Neural crest cell (in vitro differentiated cells): ENCODE measurements around the gene KHSRP. TPM values are rescaled to one million over a fixed set of nuclear protein-coding genes. Genes with fewer than 3 reads are reported as not detected.

Experiments
- DNase-seq: peaks from one replicate; pipeline ENCODE4 v3.0.0; 2021; ENCODE audit warnings: low read depth, mixed read lengths, low spot score
- H3K27ac Mint-ChIP-seq: one replicate; pipeline ENCODE4 v1.8.0; 2021; ENCODE audit warnings: mild to moderate bottlenecking, mixed read lengths; ENCODE audit not compliant: unreplicated experiment
- H3K27me3 Mint-ChIP-seq: 2 replicates; pipeline ENCODE4 v1.8.0; 2021; ENCODE audit warnings: low read depth, mild to moderate bottlenecking, mixed read lengths
- H3K36me3 Mint-ChIP-seq: 2 replicates; pipeline ENCODE4 v1.8.0; 2021; ENCODE audit warnings: low read depth, mild to moderate bottlenecking, mixed read lengths
- H3K4me1 Mint-ChIP-seq: 2 replicates; pipeline ENCODE4 v1.8.0; 2021; ENCODE audit warnings: mixed read lengths
- H3K4me3 Mint-ChIP-seq: one replicate; pipeline ENCODE4 v1.8.0; 2021; ENCODE audit warnings: mild to moderate bottlenecking, mixed read lengths
- H3K9me3 Mint-ChIP-seq: 2 replicates; pipeline ENCODE4 v1.8.0; 2021; ENCODE audit warnings: mixed read lengths
- total RNA-seq: library from RNA; stranded (reverse); gene quantifications from 2 replicates; pipeline ENCODE4 v1.2.1, GENCODE V29; 2021
- TF ChIP-seq, protein P1 (sequence below): fragments of 200-600 bp; sonication (generic); conservative IDR thresholded peaks from 2 replicates; pipeline ENCODE4 v1.5.0; 2021; ENCODE audit warnings: antibody characterized with exemption, mild to moderate bottlenecking

Gene KHSRP
- total RNA-seq, 1 donor from 2014 or later = 678 TPM

DNA sequence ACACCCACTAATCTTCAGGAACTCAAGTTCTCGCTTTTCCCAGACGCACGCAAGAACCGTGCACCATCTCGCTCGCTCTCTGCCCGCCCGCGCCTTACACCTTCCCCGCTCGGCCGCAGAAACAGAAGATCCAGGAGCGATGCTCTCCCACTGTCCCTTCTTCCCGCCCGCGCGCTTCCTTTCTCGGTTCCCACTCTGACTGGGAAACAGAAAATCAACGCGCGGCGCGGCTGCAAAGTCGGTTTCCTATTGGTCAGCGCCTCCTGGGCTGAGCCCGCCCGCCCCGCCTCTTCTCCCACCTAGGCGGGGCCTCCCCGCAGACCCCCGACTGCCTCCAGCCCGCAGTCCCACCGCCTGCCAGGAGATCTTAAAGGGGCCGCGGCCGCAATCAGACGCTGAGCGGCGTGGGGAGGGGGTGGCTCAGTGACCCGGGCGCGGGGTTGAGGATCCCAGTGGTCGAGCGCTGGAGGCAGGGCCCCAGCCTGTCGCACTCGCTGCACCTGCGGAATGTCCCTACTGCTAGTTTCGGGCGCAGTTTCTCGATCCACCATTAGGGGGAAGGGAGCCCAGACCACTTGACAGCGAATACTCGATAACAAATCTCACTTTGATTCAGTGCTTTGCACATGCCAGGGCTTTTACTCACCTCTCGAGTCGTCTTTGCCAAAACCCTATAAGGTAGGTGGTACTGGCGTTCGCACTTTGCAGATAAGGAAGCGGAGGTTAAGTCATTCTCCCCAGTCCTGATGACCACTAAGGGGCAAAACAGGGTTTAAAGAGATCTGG, 35.7 kb upstream of the KHSRP start:
- H3K4me3 Mint-ChIP-seq = peak overlapping the region; percentile 93
- peaks cover 37% of the 10 kb centered on the region for H3K27me3 Mint-ChIP-seq
- TF ChIP-seq, protein P1, sequence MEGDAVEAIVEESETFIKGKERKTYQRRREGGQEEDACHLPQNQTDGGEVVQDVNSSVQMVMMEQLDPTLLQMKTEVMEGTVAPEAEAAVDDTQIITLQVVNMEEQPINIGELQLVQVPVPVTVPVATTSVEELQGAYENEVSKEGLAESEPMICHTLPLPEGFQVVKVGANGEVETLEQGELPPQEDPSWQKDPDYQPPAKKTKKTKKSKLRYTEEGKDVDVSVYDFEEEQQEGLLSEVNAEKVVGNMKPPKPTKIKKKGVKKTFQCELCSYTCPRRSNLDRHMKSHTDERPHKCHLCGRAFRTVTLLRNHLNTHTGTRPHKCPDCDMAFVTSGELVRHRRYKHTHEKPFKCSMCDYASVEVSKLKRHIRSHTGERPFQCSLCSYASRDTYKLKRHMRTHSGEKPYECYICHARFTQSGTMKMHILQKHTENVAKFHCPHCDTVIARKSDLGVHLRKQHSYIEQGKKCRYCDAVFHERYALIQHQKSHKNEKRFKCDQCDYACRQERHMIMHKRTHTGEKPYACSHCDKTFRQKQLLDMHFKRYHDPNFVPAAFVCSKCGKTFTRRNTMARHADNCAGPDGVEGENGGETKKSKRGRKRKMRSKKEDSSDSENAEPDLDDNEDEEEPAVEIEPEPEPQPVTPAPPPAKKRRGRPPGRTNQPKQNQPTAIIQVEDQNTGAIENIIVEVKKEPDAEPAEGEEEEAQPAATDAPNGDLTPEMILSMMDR = peak; percentile 71
- H3K4me1 Mint-ChIP-seq = peaks cover 24% of the 10 kb centered on the region
- DNase-seq = peak; percentile 98
- peaks cover 11% of the 10 kb centered on the region for H3K36me3 Mint-ChIP-seq
- peaks cover 1% of the 10 kb centered on the region for H3K9me3 Mint-ChIP-seq
- peak overlapping the region; percentile 4 for H3K27ac Mint-ChIP-seq

DNA sequence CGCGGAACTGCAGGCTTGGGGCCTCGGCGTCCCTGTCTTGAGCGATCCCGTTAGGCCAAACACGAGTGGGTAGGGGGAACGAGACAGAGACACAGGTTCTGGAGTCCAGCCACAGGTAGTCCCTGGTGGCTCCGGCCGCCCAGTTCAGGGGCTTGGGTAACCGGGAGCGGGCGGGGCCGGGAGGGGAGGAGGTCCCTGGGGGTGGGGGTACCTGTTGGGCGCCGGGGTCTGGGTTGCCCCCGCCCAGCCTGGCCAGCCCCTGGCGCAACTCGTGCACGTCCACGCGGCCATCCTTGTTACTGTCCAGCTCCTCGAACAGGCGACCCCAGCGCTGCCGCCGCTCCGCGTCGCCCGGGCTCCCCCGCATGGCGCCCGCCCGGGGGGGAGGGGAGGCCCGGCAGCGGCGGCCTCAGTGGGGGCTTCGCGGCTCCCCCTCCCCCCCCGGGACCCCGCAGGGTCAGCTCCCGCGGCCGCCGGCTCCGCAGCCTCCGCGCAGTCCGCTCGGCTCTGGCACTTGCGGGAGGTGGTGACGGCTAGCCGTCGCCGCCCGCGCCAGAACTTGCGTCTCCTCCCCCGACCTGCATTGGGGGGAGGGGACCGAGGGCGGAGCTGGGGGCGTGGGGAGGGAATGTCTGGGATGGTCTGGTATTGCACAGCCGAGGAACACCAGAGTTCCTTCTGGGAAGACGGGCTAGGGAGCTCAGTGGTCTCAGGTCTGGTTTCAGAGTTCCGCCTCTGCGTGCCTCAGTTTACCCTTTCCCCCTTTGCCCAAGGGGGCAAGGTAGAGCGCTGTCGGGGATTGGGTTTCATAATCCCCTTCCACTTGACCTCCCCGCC, 34.9 kb upstream of the KHSRP start, which contains the start of gene SLC25A23:
TSS of gene SLC25A23 (minus strand) at position 531 of the 837 bp plus-strand sequence. CDS start at position 367, 164 bp downstream.
- DNase-seq = peak; percentile 68
- Mint-ChIP-seq H3K9me3 (peaks cover 4% of the 10 kb centered on the region), H3K36me3 (peaks cover 19% of the 10 kb centered on the region), H3K27me3 (peaks cover 29% of the 10 kb centered on the region), H3K27ac (peak within 1 kb of the TSS; percentile 4), H3K4me1 (peaks cover 24% of the 10 kb centered on the region), H3K4me3 (peak within 1 kb of the TSS; percentile 93)
- TF ChIP-seq, protein P1 = no peak

DNA sequence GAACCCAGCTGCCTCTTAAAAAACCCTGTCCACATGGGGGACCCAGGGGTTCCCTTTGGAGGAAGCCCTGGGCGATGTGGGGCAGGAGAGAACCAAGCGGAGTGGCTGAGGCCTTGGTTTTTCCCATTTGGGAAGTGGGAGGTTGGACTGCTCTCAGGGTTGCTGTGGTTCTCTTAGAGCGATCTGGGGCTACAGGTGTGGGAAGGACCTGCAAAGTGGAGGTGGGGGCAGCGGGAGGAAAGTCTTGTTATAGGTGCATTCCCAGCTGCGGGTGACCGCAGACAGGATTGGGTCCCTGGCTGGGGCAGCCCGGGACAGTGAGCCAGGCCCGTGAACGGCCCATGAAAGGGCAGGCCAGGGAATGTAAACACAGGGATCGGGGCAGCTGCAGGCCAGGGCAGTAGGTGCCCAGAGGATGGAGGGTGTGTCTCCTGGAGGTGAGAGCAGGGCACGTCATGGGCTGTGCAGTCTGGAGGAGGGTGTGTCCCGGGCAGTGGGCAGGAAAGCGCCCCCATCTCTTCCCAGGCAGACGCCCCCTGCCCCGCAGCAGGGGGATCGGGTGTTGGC, 34.2 kb upstream of the KHSRP start:
- peaks cover 22% of the 10 kb centered on the region for H3K27me3 Mint-ChIP-seq
- H3K9me3 Mint-ChIP-seq = peaks cover 4% of the 10 kb centered on the region
- peaks cover 24% of the 10 kb centered on the region for H3K4me1 Mint-ChIP-seq
- no peak for DNase-seq
- H3K27ac Mint-ChIP-seq = no peak overlapping the region
- H3K36me3 Mint-ChIP-seq = peaks cover 24% of the 10 kb centered on the region
- TF ChIP-seq, protein P1 = no peak
- H3K4me3 Mint-ChIP-seq = peak overlapping the region; percentile 89

DNA sequence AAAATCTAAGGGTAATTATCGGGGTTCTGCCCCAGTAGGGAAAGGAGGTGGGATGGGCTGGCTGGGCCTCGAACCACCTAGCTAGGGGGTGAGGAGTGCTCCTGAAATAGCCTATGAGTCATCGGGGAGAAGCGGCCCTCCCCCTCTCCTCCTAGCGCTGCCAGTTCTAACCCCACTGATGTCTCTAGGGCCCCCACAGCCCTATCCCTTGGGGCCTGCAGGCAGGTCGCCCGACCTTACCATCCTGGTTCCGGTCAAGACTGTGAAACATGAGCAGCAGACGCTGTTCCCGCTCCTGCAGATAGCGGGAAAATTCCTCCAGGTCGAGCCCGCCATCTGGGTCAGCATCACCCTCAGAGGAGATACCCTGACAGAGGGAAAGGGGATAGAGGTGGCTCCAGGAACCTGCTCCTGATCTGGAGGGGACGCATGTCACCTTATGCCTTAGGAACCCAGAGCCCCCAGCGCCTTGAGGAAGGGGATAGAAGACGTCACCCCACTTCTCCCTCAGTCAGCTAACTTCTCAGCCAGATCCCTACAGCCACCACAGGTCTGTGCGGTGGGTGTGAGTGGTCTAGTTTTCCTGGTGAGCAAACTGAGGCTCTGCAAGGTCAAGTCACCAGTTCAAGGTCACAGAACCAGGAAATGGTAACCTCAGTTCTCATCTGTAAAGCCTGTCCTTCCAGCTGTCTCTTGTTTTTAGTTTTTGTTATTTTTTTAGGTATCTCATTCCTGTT, 33.5 kb upstream of the KHSRP start:
- Mint-ChIP-seq H3K36me3 (peaks cover 31% of the 10 kb centered on the region), H3K9me3 (peaks cover 7% of the 10 kb centered on the region), H3K27ac (no peak overlapping the region), H3K4me3 (peak overlapping the region; percentile 89), H3K27me3 (peaks cover 16% of the 10 kb centered on the region), H3K4me1 (peaks cover 24% of the 10 kb centered on the region)
- TF ChIP-seq, protein P1 = no peak
- DNase-seq = no peak

DNA sequence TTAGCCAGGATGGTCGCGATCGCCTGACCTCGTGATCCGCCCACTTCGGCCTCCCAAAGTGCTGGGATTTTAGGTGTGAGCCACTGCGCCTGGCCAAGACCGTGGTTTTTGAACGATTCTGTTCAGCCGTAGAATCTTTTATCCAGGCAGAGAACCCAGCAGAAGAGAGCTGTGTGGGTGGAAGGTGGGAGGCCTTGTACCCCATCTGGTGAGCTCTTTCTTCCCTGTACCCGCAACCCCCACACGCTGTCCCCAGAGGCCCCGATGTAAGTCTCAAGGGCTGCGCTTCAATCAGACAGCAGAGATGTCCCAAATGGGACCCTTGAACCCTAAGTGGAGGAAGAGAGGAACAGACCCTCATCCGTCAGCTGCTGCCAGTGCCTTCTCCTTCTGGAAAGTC, 31.3 kb upstream of the KHSRP start:
- peaks cover 3% of the 10 kb centered on the region for H3K27me3 Mint-ChIP-seq
- TF ChIP-seq, protein P1 = no peak
- H3K36me3 Mint-ChIP-seq = peaks cover 39% of the 10 kb centered on the region

More for the DNA sequence above, 31.3 kb upstream of the KHSRP start:
- Mint-ChIP-seq H3K4me3 (peak overlapping the region; percentile 41), H3K4me1 (peaks cover 20% of the 10 kb centered on the region), H3K9me3 (peaks cover 7% of the 10 kb centered on the region), H3K27ac (no peak overlapping the region)
- DNase-seq = no peak
